OCI-M2 (cell line): ENCODE data around the gene TMEM208.

Source experiments
- DNase-seq: peaks from one replicate; lab custom pipeline; 2025; ENCODE audit not compliant: unreplicated experiment; lab: John Stamatoyannopoulos, UW

TMEM208 gene

GRCh38 chr16:67226804-67227566 is at the start of gene TMEM208:
Gene TMEM208 (plus strand): TSS chr16:67227130. CDS start chr16:67227219, 89 bp downstream.
- peak; percentile 71 for DNase-seq

- no peak for DNase-seq
Measured at GRCh38 chr16:67177743-67178699, 48.9 kb upstream of the TMEM208 start.

DNA sequence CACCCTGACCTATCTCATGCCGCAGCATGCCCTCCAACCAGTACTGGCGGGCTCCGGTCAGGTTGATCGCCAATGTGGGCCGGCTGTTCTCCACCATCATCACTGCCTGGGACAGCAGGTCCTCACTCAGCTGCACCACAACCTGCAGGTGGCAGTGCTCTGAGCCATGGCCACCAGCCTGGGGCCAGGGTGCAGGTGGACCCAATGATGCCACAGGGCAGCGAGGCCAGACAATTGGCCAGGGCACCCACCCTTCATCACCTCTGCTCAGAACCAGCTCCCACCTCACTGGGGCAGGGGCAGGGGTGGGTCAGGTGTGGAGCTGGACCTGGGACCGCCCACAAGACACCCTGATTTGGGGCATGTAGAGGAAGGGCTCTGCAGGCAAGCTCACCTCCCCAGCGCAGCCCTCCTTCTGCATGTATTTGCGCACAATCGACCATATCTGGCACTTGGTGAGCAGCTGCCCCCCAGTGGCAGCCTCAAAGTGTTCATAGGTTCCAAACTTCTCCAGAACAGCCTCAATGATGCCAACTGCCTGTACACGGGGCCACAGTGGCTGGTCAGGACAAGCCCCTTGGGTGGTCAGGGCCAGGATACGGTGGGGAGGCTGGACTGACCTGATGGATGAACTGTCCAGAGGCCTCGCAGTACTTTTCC is 47.4 kb upstream of the TMEM208 start:
- DNase-seq = no peak

DNA sequence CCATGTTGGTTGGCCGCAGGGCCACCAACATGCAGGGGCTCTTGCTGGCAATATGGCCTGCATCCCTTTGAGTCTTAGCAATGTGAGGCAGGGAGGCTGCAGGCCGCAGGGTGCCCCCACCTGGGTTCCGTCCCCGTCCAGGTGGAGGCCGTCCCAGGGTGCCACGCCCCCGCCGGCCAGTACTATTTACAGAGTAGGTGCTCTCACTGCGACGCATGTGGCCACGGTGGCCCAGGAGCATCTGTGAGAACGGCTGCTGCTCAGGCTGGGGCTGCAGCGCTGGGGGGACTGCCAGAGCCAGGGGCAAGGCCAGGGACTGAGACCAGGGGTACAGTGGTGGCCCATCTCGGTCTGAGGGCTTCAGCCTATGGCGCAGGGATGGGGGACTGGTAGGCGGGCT is 46.8 kb upstream of the TMEM208 start:
- no peak for DNase-seq

- no peak for DNase-seq
Measured at GRCh38 chr16:67181346-67181745, 45.6 kb upstream of the TMEM208 start.

- no peak for DNase-seq
Measured at GRCh38 chr16:67182288-67182687, 44.6 kb upstream of the TMEM208 start.

DNA sequence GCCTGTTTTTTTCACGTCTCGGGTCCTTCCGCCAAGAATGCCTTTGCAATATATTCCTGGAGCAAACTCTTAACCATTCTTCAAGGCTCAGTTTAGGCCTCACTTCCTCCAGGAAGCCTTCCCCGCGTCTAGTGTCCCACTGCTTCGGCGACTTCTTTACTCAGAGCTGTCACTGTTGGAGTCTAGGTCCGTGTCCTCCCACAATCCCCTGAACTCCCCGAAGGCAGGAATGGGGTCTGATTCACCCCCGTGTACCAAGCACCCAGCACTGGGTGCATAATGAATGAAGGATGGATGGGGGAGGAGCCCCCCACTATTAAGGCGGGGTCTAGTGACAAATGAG is 43.7 kb upstream of the TMEM208 start:
- no peak for DNase-seq

GRCh38 chr16:67183627-67184452 is 43.1 kb upstream of the TMEM208 start, which contains the start of gene MATCAP1:
Gene MATCAP1 (minus strand): TSS chr16:67183963. CDS start chr16:67180610, 3,353 bp downstream.
- DNase-seq = peak; percentile 80

GRCh38 chr16:67184453-67184994 is 42.4 kb upstream of the TMEM208 start:
- DNase-seq = no peak

DNA sequence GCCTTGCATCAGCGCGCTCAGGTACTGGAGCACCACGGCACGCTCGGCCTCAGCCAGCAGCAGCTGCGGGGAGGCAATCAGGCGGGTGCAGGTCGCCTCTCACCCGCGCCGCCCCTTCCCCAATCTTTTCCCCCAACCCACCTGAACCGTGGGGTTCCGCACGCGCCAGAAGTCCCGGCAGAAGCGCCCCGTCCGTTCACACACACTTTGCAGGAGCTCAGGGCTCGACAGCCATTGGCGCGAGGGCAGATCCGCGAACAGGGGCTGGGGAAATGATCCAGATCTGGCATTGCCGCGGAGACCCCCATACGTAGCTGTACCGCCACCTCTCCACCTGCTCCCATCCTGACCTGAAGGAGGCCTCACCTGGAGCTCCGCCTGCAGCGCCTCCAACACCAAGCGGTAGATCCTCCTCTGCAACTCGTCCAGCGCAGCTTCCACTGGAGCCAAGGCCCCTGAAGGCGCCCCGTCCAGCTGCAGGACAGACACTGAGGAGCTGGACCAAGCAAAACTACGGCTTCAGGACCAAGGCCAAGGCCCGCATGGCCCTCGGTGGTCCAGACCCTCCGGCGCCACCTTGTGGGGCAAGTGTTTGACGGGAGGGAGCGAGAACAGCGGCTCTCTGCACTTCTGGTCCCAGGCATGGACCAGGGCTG is 41.8 kb upstream of the TMEM208 start:
- DNase-seq = peak; percentile 49

DNA sequence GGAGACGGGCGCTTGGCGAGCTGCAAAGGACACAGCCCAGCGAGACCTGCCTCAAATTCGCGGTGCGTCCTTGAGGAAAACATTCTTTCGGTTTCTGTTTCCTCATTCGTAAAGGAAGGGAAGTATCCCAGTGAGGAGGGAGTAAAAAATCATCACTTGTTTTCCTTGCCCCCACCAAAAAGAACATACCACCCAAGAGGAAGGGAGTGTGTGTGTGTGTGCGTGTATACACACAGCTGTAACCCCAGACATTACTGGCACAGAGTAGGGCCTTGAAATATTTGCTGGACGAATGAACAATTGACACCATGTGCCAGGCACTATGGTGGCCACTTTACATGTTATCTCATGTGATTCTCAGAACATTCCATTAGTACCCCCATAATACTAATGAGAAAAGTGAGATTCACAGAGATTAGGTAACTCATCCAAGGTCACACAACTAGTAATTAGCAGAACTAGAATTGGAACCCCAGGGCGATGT is 41.2 kb upstream of the TMEM208 start:
- DNase-seq = no peak

GRCh38 chr16:67186550-67186950 is 40.4 kb upstream of the TMEM208 start:
- DNase-seq = no peak

GRCh38 chr16:67187175-67187890 is 39.6 kb upstream of the TMEM208 start:
- DNase-seq = no peak

GRCh38 chr16:67188323-67188722 is 38.6 kb upstream of the TMEM208 start:
- no peak for DNase-seq

GRCh38 chr16:67188798-67189197 is 38.1 kb upstream of the TMEM208 start:
- DNase-seq = no peak

GRCh38 chr16:67190041-67190440 is 36.9 kb upstream of the TMEM208 start, which contains the start of gene EXOC3L1:
Gene EXOC3L1 (minus strand): TSS chr16:67190136. CDS start chr16:67189676, 460 bp downstream.
- no peak for DNase-seq

DNA sequence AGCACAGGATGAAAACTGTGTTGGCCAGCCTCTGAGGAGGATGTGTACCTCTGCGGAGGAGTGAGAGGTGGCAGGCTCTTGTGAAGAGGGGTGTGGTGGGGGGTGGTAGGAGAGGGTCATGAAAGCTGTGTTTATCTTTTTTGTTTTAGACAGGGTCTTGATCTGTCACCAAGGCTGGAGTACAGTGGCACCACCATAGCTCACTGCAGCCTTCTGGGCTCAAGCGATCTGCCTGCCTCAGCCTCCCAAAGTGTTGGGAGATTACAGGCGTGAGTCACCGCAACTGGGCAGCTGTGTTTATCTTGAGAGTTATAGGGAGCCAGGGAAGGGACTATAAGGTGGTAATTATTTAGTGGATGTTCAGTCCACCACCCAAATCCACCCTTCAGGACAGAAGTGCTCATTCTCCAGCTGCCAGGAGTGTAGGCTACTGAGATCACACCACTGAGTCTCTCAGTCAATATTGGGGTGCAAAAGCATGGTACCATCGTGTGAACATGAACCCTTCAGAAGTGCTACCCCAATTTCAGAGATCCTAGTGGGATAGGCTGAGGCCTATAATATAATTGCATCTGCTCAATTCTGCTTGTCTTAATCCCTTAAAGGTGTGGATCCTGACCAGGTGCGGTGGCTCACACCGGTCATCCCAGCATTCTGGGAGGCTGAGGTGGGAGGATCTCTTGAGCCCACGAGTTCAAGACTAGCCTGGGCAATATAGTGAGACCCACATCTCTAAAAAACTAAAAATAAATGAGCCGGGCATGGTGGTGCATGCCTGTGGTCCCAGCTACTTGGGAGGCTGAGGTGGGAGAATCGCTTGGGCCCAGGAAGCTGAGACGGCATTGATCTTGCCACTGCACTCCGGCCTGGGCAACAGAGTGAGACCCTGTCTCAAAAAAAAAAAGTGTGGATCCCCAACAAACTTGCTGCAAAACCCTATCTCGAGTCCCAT is 36.2 kb upstream of the TMEM208 start:
- DNase-seq = no peak
